ENCODE results near the gene ADAM19. TPM values are rescaled to one million over a fixed set of nuclear protein-coding genes. Genes with fewer than 3 reads are reported as not detected.

ADAM19 gene
- total and polyA plus RNA-seq, 2 donors: 26.4 to 49.8 TPM

DNA sequence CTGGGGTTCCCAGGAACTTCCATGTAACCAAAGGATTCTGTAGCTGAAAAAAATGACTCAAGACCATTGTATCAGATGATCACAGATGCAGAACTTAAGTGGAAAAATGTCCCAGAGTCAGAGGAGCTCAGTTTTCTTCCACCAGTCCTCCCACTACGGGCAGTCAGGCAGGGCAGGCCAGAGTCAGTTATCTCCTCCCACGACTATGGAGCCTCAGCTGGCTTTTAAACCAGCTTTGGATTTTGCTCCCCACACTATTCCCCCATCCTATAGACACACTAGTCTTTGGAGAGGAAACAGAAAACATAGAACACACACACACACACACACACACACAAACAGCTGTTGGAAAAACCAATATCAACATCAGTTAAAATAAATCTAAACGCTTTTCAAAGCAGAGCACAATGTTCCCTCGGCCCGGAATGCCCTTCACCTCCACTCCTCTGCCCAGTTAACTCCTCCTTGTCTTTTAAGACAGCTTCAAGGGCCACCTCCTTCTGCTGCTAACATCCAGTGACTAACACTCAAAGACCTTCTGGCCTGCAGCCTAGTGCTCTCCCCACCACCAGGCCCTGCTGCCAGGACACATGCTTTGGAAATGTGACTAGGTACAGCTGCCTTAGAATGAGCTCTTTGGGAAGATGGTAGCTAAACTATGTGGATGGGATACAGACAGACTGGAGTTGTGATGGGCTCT, 58.8 kb downstream of the ADAM19 start:
- WGBS: 17% methylated on average over 5 of the region's 5 CpGs
- H3K27ac ChIP-seq (ENCODE audit: low read depth): peak overlapping the region; percentile 47
- H3K4me3 ChIP-seq (ENCODE audit: low read depth, low read length): no peak overlapping the region
- no peak for DNase-seq (ENCODE audit: extremely low spot score)
- H3K36me3 ChIP-seq (ENCODE audit: insufficient read depth): no peaks in the 10 kb centered on the region
- no peaks in the 10 kb centered on the region for H3K4me1 ChIP-seq (ENCODE audit: insufficient read depth)

DNA sequence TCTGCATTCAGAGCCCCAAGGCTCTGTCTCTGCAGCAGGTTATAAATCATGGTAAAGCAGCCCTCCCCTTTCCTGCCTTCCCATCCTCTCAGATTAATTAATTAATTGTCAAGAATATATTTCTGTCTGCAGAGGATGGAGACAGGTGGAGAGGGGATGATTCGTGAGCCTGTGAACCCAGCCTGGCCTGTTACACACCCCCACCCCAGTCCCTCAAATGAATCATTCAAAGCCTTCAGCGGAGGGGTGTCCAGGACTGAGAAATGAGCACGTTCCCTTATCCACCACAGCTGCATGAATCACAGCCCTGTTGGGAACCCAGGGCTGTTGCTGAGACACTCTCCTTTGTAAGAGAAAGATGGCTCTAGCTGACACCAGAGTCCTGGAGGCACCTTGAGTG, 59.6 kb downstream of the ADAM19 start:
- H3K4me1 ChIP-seq (ENCODE audit: insufficient read depth): no peaks in the 10 kb centered on the region
- no peak overlapping the region for H3K4me3 ChIP-seq (ENCODE audit: low read depth, low read length)
- 48% methylated on average over 3 of the region's 3 CpGs for WGBS
- H3K36me3 ChIP-seq (ENCODE audit: insufficient read depth): no peaks in the 10 kb centered on the region
- no peak for DNase-seq (ENCODE audit: extremely low spot score)
- H3K27ac ChIP-seq (ENCODE audit: low read depth): peak overlapping the region; percentile 47

DNA sequence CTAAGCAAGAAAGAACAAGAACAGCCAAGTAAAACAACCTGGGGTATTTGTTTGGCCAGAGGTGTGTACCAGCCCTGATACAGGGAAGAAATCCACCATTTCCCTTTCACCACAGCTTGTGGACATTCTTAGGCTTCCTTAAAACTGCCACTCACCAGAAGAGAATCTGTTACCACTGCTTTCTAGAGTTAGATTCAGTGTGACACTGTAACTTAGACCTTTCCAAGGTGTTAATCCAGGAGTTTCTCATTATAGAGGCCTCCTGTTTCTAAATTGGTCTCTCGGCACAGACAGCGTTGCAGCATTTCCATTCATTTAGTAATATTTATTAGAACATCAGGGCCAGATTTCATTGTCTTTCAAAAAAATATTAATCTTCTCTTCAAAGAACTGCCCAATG, 60.6 kb downstream of the ADAM19 start:
- DNase-seq (ENCODE audit: extremely low spot score): no peak
- no peak overlapping the region for H3K27ac ChIP-seq (ENCODE audit: low read depth)
- no peak overlapping the region for H3K4me3 ChIP-seq (ENCODE audit: low read depth, low read length)
- WGBS: 94% methylated on average over 2 of the region's 2 CpGs
- no peaks in the 10 kb centered on the region for H3K36me3 ChIP-seq (ENCODE audit: insufficient read depth)
- no peaks in the 10 kb centered on the region for H3K4me1 ChIP-seq (ENCODE audit: insufficient read depth)

DNA sequence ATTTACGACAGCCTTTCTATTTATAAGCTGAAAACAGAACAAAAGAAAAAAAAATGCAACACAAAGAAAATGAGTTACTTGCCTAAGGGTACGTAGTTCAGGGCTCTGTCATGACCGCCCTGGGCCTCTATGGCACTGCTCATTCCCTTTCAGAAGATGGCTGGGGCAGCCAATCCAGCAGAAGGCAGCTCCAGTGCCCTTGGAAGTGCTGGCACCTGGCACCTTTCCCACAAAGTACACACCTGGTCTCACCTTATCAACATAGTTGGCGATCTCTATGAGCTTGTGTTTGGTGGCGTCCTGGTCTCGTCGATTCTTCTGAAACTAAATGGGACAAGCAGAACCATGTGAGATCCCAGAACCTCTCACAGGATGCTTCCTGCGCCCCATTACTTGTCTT, 62.4 kb downstream of the ADAM19 start:
- no peak overlapping the region for H3K4me3 ChIP-seq (ENCODE audit: low read depth, low read length)
- H3K27ac ChIP-seq (ENCODE audit: low read depth): no peak overlapping the region
- no peak for DNase-seq (ENCODE audit: extremely low spot score)
- no peaks in the 10 kb centered on the region for H3K4me1 ChIP-seq (ENCODE audit: insufficient read depth)
- H3K36me3 ChIP-seq (ENCODE audit: insufficient read depth): no peaks in the 10 kb centered on the region
- 92% methylated on average over 8 of the region's 8 CpGs for WGBS

DNA sequence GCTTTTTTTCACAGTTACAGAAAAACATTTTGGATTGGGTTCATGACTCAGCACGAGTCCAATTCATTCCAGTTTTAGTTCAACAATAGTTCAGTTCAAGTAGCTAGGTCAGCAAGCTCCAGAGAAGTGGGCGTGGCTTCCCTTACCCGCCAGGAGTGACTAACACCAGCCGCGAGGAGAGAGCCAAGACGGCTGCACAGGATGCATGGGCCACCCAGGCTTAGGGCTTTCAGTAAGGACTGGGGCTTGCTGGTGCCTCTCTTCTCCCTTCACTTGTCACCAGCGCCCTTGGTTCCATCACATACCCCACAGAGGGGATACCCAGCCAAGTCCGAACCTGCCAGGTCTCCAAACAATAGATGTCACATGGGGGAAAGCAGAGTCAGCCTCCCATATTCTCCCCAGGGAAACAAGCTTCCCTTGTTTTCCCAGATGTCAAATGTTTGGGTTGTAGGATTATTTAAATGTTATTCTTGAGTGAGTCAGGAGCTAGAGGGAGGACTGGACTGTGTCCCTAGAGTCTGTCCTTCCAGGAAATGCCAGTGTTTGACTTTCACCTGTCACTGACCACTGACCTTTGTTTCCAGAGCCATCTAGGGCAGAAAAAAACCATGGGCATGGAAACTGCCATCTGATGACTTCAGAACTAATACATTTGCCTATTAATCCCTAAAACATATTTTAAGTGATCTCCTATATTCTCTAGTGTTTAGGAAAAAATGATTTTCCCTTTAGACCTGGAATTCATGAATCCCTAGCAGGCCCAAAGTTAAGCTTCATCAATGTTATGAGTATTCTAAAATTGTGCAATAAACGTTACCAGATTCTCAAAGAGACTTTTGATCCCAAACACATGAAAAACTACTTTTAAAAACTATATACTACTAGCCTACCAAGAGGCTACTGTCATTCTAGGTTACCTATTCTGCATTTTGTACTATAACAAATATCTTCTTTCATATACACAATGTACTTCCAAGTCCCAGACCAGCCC, 63.6 kb downstream of the ADAM19 start:
- H3K27ac ChIP-seq (ENCODE audit: low read depth): peak overlapping the region; percentile 27
- WGBS: 22% methylated on average over 9 of the region's 9 CpGs
- no peak overlapping the region for H3K4me3 ChIP-seq (ENCODE audit: low read depth, low read length)
- DNase-seq (ENCODE audit: extremely low spot score): peak; percentile 26
- H3K36me3 ChIP-seq (ENCODE audit: insufficient read depth): no peaks in the 10 kb centered on the region
- H3K4me1 ChIP-seq (ENCODE audit: insufficient read depth): no peaks in the 10 kb centered on the region

DNA sequence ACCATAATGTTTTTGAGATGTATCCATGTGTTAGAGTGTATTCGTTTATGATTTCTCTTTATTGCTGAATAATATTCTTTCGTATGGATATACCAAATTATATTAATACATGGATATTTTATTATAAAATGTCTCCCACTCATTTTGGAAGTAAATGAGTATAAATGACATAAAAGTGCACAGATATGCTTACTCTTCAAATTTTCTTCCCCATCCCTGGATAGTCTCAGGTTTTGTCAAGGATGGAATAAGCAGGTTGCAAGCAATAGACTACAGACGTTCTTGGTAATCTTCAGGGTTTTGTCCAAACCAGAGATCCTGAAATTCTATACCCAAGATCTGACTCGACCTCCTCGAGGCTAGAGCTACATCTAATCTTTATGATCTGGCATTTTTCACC, 64.9 kb downstream of the ADAM19 start:
- no peaks in the 10 kb centered on the region for H3K4me1 ChIP-seq (ENCODE audit: insufficient read depth)
- no peak overlapping the region for H3K4me3 ChIP-seq (ENCODE audit: low read depth, low read length)
- no peak for DNase-seq (ENCODE audit: extremely low spot score)
- no peaks in the 10 kb centered on the region for H3K36me3 ChIP-seq (ENCODE audit: insufficient read depth)
- H3K27ac ChIP-seq (ENCODE audit: low read depth): no peak overlapping the region
- 73% methylated on average over 5 of the region's 5 CpGs for WGBS

DNA sequence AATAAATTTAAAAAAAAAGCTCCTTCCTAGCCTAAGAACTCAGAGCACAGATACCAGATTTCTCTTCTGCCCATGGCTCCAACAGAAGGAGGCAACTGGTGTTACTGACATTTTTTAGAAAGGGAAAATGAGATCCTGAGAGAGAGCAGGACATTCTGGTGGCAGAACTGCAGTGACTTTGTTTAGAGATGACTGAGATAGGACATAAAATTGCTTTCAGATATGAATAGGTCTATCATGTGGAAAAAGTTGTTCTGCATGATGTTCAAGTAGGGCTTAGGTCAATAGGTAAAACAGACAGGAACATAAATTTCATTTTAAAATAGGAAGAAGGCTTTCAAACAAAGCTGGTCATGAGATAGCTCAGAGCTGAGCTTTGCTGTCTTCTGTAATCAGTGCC, 66.0 kb downstream of the ADAM19 start:
- no peak overlapping the region for H3K4me3 ChIP-seq (ENCODE audit: low read depth, low read length)
- H3K36me3 ChIP-seq (ENCODE audit: insufficient read depth): no peaks in the 10 kb centered on the region
- no peaks in the 10 kb centered on the region for H3K4me1 ChIP-seq (ENCODE audit: insufficient read depth)
- DNase-seq (ENCODE audit: extremely low spot score): no peak
- H3K27ac ChIP-seq (ENCODE audit: low read depth): no peak overlapping the region

DNA sequence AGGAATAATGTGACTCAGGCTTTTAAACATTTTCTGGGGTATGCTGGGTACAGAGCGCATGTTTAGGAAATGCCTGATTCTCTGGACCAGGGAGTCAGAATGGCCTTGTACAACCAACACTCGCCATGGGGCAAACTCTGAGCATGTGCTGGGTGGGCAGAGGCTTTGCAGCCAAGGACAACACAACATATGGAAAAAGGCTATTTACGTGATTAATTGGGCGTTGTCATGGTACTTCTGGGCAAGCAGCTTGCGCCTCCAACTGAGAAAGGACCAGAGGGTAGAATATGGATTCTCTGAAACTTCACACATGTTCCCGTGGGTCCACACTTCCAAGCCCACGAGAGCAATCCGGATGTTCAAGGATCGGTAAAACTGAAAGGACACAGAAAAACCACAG, 66.5 kb downstream of the ADAM19 start:
- Histone ChIP-seq H3K4me3 (ENCODE audit: low read depth, low read length) (no peak overlapping the region), H3K36me3 (ENCODE audit: insufficient read depth) (no peaks in the 10 kb centered on the region), H3K27ac (ENCODE audit: low read depth) (no peak overlapping the region), H3K4me1 (ENCODE audit: insufficient read depth) (no peaks in the 10 kb centered on the region)
- no peak for DNase-seq (ENCODE audit: extremely low spot score)
- 93% methylated on average over 9 of the region's 9 CpGs for WGBS

DNA sequence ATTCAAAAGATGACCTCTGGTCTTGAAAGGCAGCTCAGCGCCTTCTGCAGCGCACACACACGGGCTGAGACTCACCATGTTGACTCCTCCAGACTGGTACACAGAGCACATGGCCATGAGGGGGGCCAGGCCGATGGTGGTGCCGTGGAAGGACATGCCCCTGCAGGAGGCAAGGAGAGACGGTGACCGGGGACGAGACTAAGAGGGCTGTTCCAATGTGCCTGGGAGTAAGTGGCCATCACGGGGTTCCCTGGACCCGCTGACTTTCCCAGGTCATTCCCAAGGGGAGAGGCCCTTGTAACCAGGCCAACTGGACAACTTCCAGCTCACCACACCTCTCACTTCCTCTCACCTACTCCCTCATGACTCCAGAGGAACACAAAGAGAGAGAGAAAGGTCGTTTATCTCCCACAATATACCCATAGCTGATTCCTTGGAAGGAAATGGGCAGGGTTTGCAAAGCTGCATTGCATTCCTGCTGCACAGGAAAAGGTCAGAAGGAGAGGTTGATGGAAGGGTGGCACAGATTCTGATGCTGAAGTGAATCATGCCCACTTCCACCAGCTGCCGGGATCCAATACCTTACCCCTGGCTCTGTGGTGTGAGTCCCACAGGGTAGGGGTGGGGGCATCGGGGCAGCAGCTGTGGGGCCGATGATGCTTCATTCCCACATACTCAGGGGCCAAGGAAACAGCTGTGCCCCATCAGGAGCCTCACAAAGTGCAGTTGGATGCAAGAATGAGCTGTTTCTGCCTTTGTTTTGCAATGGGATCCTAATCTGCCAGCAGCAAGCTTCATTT, 68.4 kb downstream of the ADAM19 start:
- no peak overlapping the region for H3K27ac ChIP-seq (ENCODE audit: low read depth)
- no peaks in the 10 kb centered on the region for H3K4me1 ChIP-seq (ENCODE audit: insufficient read depth)
- no peaks in the 10 kb centered on the region for H3K36me3 ChIP-seq (ENCODE audit: insufficient read depth)
- WGBS: 72% methylated on average over 14 of the region's 14 CpGs
- DNase-seq (ENCODE audit: extremely low spot score): no peak
- no peak overlapping the region for H3K4me3 ChIP-seq (ENCODE audit: low read depth, low read length)

DNA sequence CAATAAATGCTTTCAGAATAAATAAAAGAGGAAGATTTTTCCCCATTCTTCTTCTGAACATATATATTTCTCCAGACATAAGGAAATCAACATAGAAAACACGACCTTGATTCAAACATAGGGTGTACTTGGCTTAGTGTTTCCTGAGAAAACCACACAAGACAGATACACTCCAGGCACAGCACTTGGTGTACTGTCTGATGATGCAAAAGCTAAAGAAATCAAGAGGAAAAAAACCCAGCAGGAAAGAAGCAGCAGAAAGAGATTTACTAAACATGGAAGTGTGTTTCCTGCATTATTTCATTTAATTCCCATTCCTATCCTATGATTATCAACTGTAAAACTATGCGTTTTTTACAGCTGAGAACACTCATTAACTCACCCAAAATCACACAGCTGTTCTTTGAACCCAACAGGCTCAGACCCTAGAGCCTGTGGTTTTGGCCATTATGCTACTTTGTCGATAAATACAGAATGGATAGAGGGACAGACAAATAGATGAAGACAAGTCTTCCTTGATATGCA, 69.4 kb downstream of the ADAM19 start:
- Histone ChIP-seq H3K4me1 (ENCODE audit: insufficient read depth) (no peaks in the 10 kb centered on the region), H3K4me3 (ENCODE audit: low read depth, low read length) (no peak overlapping the region), H3K36me3 (ENCODE audit: insufficient read depth) (no peaks in the 10 kb centered on the region), H3K27ac (ENCODE audit: low read depth) (no peak overlapping the region)
- DNase-seq (ENCODE audit: extremely low spot score): no peak
- 55% methylated on average over 3 of the region's 3 CpGs for WGBS

DNA sequence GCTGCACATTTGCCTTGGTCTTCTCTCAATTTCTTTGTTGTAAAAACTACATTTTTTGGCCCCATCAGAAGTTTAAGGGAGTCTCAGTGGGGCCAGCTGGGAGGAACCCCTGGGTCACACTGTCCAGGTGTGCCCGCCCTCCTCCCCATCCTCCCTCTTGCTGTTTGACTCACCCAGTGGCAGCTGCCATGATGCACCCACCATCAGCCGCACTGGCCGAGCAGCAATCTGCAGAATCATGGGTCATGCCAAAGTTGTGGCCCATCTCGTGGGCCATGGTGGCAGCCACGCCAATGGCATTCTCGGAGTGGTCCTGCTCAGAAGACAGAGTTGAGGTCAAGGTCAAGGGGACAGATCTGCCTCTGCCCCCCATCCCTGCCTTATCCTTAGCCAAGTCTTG, 70.1 kb downstream of the ADAM19 start:
- H3K27ac ChIP-seq (ENCODE audit: low read depth): no peak overlapping the region
- no peaks in the 10 kb centered on the region for H3K4me1 ChIP-seq (ENCODE audit: insufficient read depth)
- no peaks in the 10 kb centered on the region for H3K36me3 ChIP-seq (ENCODE audit: insufficient read depth)
- H3K4me3 ChIP-seq (ENCODE audit: low read depth, low read length): no peak overlapping the region
- no peak for DNase-seq (ENCODE audit: extremely low spot score)
- 97% methylated on average over 6 of the region's 6 CpGs for WGBS

DNA sequence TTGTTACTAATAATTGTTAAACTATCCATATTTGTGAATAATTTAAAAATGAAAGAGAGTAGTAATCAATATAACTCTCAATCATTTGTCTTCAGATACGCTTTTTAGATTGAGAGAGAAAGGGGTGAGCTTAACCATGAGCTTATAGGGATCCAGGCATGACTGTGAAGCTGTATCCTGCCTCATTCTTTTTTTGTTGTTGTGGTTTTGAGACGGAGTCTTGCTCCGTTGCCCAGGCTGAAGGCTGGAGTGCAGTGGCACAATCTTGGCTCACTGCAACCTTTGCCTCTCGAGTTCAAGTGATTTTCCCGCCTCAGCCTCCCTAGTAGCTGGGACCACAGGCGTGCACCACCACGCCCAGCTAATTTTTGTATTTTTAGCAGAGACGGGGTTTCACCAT, 71.5 kb downstream of the ADAM19 start:
- Histone ChIP-seq H3K4me1 (ENCODE audit: insufficient read depth) (no peaks in the 10 kb centered on the region), H3K27ac (ENCODE audit: low read depth) (no peak overlapping the region), H3K4me3 (ENCODE audit: low read depth, low read length) (no peak overlapping the region), H3K36me3 (ENCODE audit: insufficient read depth) (no peaks in the 10 kb centered on the region)
- DNase-seq (ENCODE audit: extremely low spot score): no peak
- 86% methylated on average over 8 of the region's 8 CpGs for WGBS

DNA sequence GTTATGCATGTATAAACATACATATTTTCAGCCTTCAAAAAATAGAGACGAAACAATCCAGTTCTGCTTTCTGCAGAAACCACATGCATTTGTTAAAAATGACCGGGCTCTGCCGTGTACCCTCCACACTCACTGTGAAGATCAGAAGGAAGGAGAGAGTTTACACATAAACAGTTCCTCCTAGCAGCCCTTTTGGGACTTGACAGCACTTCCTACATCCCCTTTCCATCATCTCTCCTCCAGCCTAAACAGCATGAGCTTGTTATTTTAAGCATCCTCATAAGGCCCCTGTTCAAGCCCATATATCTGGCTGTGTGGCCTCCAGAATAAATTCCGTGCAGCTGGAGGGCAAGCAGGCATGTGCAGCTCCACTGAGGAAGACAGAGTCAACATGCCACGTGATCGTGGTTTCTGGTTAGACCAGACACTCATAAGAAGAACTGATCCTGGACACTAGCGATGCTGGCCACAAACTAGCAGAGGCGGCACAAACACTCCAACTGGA, 73.4 kb downstream of the ADAM19 start:
- no peaks in the 10 kb centered on the region for H3K4me1 ChIP-seq (ENCODE audit: insufficient read depth)
- no peak overlapping the region for H3K4me3 ChIP-seq (ENCODE audit: low read depth, low read length)
- H3K36me3 ChIP-seq (ENCODE audit: insufficient read depth): no peaks in the 10 kb centered on the region
- 40% methylated on average over 8 of the region's 8 CpGs for WGBS
- DNase-seq (ENCODE audit: extremely low spot score): no peak
- no peak overlapping the region for H3K27ac ChIP-seq (ENCODE audit: low read depth)
